GM21367 (cell line): ENCODE data around the gene C17orf113.

Source experiments
- ATAC-seq: cut with Tn5 transposase; IDR thresholded peaks from one replicate; pipeline ENCODE4 v1.9.1; 2021; ENCODE audit not compliant: unreplicated experiment

The C17orf113 gene

DNA sequence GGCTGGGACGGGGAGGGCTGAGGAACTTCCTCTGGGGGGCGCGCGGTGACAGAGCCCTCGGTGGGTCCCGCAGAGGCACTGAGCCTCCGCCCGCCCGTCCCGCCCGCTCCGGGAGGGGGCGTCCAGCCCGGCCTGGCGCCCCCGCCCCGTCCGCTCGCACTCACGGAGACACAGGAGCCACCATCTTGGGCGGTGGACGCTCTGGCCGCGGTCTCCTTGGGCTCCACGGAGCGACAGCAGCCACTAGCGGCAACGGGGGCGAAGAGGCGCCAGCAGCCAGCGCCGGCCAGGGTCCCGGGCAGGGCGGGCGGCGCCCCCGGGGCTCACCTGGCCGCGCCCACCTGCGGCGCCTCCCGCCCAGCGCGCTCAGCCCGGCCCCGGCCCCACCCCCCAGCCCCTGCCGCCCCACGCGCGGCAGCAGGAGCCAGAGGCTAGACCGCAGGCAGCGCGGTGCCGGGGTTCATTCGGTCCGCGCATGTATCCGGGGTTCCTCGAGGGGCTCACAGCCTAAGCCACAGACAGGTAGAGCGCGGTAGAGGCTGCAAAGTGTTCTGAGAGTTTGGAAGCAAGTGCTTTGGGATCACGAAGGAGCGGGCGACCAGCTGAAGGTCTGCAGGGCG is at the start of gene C17orf113:
Gene C17orf113, minus strand, starts transcription at position 209 of the 620 bp plus-strand sequence. CDS start 7,225 bp downstream, outside the sequence.
- no peak for ATAC-seq

DNA sequence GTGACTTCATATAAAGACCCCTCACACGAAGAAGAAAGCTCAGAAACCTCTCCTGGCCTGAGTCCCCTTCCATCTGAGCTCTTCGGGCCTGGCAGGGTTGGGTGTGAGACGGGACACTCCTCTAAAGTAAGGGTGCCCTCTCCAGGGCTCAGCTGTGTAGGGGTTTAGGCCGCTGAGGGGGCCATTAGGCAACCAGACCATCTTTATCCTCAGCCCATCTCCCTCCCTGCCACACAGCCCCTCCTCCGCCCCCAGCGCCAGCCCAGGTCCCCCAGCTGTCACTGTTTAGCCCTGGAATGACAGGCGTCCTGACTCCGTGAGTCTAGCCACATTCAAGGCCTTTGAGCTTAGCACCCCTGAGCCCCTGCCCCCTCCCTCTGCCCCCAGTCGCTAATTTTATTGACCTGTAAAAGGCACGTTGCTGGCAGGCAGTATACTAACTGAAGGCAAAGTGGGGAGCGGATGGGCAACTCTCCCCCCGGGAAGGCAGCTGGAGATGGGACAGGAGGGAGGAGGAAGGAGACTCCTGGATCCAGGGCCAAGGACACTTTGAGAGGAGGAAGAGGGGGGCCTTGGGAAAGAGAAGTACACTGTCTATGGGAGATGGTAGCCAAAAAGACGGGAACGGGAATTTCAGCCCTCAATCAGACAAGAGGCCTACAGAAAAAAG is 48.5 kb upstream of the C17orf113 start:
- ATAC-seq, result no peak

DNA sequence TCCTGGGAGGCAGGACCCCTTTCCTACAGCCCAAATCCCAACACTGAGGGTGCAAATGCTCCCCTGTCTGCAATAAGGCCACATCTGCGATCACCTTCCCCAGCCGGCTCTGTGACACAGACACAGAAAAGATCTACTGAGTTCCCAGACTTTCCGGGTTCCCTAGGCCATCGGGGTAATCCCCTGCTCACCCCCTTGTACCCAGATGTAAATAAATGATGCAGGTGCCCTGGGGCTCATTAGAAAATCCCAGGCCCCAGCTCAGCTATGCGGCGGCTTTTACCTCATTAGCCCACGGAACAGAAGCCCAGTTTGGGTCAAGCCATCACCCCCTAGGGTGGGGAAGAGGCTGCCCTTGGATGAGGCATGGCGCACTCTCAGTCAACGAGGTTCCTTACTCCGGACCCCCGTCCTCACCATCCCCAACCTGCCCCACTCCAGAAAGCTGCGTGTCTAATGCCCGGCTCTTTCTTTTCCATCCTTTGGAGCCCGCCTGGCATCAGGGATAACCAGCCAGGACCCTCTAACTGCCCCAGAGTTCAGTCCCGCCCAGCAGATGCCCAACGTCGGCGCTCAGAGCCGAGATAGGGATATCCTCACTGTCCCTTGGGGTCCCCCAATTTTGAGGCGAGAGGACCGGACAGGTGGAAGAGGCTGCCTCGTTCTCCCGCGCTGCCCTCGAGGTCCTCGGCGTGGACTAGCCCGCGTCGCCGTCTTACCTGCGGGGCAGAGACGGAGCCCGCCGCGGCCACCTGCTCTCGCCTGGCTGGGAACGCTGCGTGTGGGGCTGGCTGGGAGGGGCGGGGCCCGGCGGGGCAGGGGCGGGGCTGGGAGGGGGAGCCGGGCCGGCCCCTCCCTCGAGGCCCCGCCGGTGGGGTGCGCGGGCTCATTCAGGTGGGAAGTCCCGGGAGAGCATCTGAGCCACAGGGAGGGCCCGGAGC is 47.6 kb upstream of the C17orf113 start, which contains the start of gene ZNF385C:
Gene ZNF385C, minus strand, starts transcription at position 783 of the 941 bp plus-strand sequence. CDS start 35,417 bp downstream, outside the sequence.
- ATAC-seq, result no peak

DNA sequence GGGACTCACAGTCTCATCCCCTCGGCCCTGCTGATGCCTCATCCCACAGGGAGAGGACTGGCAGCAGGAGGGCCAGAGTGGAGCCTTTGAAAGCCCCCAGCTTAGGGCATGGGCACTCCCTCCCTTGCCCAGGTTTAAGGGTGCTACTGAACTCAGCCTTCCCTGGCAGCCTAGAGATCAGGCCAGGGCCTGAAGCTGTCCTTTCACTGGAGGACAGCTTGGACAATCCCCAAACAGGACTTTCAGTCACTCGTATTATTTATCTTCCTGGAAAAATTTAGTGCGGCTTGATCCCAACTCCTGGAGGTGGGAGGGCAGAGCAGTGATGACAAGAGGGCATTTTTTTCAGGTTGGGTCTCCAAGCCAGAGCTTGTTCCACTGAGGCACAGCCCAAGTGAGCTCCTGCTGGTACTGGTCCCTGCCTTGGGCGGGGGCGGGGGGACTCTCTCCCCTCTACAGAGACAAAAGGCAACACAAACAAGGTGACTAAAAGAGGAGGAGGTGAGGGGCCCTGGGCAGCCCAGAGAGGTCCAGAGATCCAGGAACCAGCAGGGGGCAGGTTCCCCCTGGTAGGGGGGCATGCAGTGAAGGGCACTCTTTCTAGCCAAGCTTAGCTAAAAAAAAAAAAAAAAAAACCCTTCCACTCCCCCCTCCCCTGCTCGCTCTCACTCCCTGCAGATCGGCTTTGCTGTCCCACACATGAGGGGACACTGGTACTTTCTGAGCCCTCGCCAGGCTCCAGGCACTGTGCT is 46.1 kb upstream of the C17orf113 start:
- ATAC-seq, result no peak

DNA sequence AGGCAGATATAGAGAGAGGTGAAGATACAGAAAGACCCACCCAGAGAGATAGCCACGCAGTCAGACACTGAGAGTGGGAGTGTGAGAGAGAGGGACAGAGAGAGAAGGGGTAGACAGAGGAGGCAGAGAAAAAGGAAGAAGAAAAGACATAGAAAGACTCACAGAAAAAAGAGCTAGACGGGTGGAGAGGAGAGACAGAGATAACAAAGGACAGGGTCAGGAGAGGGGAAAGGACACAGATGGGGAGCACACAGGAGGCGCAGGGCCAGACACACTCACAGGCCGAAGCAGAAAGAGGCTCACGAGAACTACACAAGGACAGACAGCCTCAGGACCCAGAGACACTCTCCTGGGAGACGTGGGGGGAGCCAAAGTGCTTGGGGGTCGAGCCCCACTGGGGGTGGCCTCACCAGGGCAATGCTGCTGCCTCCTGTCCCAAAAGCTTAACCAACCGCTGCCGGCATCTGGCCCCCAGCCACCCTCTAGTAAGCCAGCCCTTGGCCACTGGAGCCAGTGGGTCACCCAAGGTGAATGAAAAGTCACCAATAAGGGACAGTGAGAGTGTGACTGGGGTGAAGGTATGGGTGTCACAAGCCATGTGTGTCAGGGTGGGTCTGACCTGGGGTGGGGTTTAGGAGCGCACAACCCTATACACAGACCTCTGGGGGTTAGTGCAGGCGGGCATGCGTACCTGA is 44.1 kb upstream of the C17orf113 start:
- no peak for ATAC-seq

DNA sequence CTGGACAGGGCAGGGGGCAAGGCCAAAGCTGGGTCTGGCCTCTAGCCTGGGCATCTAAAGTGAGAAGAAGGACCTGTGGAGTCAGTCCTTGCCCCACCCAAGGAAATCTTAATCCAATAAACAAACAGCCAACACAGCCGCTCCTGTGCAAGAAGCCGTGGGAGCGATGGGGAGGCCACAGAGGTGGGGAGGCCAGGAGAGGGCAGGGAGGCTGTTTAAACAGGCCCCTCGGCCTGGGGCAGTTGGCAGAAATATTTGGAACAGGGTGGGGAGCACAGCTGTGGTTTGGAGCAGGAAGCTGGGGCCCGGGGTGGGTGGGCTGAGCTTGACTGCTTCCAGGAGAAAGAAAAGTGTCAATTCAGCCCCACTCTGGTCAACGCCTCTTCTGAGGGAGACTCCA is 42.5 kb upstream of the C17orf113 start:
- no peak for ATAC-seq

DNA sequence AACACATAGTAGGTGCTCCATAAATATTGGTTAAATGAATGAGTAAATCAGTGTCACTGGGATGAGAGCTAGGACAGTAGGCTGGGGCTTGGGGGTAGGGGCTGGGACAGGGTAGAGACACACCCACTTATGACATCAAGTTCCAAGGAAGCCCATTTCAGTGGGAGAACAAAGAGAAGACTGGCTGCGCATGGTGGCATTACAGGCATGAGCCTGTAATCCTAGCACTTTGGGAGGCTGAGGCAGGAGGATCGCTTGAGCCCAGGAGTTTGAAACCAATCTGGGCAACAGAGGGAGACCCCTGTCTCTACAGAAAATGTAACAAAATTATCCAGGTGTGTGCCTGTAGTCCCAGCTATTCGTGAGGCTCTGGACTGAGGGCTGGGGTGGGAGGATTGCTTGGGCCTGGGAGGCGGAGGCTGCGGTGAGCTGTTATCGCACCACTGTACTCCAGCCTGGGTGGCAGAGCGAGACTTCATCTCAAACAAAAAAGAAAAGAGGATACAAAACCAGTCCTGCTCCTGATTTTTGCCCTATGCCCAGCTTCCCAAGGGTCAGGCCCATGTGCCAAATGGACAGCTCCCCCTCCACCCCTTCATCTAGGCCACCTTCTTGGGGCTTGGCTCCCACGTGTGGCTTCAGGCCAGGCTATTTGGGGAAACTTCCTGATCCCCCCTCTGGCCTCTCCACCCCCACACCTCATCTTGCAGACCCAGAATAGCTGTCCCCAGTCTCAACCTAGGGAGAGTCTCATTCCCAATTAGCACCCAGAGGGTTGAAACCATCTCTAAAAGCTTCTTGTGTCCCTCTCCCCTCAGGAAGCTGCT is 40.8 kb upstream of the C17orf113 start:
- ATAC-seq, result no peak

DNA sequence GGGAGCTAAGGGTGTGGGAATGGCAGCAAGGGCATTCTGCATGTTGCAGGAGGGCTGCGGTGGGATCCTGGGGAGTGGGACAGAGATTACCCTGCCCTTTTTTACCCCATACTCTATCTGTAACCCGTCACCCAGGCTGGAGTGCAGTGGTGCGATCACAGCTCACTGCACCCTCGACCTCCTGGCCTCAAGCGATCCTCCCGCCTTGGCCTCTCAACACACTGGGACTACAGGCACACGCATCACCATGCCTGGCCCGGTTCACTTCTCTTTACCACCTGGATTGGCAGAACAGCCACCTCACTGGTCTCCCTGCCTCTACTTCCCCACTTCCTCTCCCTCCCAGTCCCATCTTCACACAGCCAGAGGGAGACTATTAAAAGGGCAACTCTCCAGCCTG is 38.3 kb upstream of the C17orf113 start:
- ATAC-seq, result no peak

DNA sequence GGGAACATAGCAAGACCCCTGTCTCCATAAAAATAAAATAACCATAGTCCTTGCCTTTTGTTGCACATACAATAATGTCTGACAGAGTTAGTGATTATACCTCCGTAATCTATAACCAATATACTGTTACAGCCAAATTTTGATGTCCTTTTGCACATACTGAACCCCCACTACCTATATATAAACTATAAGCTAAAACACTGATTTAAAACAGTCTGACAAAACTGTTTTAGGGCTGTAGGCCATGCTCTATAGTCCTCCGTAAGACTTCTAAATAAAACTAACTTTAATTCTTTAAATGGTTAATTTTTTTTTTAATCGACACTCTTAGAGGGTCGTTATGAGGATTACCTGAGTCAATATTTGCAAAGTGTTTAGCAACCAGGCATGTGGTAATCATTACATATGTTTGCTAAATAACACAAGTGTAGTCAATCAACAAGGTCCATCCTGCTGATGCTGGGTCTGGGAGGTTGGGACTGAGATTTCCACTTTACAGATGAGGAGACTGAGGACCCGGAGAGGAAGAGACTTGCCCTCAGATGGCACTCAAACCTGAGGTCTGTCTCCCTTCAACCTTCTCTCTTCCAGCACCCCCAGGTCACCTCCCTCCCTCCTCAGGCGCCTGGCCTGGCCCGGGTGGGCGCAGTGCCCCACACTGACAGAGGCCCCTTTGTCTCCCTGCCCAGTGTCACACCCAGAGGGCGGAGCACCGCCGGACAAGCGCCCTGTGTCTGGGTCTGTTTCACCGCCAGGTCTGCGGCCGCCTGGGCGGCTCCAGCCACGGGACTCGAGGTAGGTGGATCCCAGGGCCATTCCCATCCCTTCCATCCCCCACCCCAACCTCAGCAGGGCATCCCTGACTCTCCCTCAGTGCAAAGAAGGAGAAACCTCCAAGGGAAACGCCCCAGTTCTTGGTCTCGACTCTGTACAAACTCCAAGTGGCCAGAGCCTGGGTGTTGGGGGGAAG is 37.6 kb upstream of the C17orf113 start:
- no peak for ATAC-seq

DNA sequence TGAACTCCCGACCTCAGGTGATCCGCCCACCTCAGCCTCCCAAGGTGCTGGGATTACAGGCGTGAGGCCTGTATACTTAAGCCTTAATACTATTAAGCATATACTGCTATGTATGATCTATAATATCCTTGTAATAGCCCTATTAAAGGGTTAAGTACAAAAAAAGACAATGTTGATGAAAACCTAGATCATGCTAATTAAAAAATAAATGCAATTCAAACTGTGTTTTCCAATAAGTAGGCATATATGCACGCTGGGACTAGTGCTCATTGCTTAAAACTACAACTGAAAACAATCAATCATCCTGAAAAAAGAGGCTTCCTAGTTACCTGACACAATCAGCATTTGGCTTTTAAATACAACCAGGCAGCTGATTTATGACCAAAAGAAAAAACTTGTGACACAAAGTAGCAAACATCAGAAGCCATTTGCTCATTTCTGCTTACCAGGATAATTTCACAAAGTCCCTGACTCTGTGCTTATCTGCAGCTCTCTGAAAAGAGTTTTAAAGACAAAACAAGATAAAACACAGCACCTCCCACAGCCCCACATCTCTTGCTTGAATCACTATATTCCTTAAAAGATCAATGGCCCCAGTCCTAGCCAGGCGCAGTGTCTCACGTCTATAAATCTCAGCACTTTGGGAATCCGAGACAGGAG is 36.8 kb upstream of the C17orf113 start:
- no peak for ATAC-seq

DNA sequence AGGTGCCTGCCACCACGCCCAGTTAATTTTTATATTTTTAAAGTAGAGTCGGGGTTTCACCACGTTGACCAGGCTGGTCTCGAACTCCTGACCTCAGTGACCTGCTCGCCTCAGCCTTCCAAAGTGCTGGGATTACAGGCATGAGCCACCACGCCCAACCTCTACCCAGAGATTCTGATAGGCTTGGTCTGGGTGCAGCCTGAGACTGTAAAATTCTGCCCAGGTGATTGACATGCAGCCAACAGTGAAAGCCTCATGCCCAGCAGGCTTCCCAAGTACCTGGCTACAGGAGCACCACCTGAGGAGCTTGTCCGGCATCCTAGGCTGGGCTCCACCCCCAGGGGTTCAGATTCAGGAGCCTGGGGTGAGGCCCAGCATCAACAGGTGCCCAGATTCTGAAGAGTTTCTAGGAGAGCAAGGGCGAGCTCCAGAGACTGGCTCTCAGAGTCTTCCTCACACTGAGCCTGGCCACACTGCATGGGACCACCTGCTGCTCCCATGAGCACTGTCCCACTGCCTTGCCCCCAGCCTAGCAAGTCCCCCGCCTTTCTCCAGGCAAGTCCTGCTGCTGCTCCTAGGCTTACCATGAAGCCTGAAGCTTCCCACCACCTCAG is 31.2 kb upstream of the C17orf113 start:
- ATAC-seq, result no peak

DNA sequence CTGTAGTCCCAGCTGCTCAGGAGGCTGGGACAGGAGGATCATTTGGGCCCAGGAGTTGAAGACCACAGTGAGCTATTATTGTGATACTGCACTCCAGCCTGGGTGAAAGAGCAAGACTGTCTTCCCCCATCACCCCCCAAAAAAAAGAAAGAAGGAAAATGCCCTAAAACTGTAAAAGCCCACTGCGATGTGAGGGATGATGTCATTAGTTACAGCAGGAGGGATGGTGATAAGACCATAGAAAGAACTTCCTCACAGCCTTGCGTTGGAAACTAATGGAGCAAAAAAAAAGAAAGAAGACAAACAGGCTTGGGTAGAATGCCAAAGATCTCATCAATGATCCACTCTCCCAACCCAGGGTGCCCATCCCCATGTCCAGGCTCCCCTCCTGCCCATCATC is 29.1 kb upstream of the C17orf113 start:
- no peak for ATAC-seq

DNA sequence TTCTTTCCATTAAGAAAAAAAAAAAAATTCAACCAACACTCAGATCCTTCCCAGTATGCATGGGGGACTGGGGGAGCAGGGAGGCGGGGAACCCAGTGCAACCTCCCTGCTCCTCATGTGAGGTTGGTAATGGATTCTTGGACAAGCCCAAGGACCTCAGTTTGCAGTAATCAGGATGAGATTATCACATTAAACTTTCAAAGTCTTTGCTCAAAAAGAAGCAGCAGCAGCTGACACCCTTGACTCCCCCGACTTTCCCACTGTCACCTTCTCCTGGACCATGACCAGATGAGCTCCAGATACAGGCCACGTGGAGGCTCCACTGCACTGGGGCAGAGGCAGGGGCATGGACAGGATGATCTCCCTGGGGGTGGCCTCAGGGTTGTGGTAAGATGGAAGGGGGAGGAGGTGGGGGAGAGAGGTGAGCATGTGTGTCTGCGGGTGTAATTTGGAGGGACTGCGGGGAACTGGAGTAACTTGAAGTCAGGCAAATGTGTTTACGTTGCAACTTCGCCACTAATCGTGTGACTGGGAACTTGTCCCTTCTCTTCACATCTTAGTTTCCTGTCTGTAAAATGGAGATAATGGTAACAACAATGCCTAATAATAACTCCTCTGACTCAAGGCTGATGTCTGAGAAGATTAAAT is 28.1 kb upstream of the C17orf113 start:
- ATAC-seq, result no peak

DNA sequence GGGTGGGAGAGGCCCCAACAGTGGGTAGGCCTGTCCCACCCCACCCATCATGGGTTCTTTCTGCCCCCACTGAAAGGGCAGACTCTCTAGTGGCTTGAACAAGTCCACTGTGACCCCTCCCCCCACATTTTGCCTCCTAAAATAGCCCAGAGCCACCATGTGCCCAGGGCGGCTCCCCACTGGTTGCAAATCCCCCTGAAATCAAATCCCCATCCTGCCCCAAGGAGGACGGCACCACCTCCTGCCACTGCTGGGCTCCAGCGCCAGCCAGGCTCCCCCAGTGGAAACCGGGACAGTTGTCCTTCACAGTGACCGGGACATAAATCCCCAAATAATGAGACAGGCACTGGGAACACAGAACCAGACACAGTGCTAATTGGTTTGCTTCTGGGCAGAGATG is 27.4 kb upstream of the C17orf113 start:
- no peak for ATAC-seq

DNA sequence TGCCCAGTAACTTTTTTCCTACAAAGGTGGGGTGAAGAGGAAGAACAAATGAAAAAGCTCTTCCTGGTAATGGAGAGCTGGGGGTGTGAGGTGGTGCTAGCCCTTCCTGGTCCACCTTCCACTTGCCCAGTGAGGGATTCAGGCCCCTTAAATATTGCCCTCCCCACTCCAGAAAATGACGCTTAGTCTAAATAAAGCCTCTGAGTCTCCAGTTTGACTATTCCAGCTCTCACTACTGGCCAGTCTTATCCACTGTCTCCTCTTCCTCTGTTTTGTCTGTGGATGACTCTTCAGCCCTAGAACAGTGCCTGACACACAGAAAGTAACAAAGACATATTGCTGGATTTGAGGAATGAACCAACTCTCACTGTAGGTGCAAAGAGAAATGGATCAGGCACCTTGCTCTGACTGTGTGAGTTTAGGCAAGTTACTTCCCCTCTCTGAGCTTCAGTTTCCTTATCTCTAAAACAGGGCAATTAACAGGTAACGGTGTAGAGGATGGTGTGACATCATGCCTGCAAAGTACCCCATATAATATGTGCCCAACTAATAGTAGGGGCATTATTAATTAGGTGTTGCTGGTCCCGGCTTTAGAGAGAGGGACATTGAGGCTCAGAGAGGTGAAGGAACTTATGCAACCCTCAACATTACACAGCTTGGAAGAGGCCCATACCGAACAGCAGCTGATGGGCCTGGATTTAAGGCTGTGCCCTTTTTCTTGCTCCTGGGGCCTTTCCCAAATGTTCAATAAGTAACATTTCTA is 26.6 kb upstream of the C17orf113 start:
- no peak for ATAC-seq

DNA sequence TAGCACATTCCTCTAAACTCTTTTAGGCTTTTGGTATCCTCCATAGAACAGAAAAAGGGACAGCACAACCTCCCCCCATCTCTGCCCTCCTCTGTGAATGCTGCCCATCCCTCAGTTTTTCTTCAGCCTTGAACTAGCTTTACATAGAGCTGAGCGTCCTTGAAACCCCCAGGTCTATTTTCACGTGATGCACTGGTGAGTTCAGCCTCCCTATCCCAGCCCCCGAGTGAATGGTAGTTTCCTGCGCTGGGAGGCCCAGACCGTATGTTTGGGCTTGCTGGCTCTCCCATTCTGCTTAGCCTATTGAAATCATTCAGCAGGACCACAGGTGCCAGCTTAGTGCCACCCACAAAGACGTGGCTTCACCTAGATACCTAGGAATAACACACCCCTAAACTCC is 25.4 kb upstream of the C17orf113 start:
- ATAC-seq, result no peak
